HEK293T (cell line): ENCODE data around the gene MT1M.
"Not testable (repeated sequence)": the region's sequence is repeated elsewhere in the genome, so short reads cannot be mapped to it uniquely, and the experiment has no call there.

ENCODE experiments used
- CTCF ChIA-PET: fragments of 350-600 bp; formaldehyde crosslinking; extraction: SDS; loops from one replicate; lab custom pipeline; 2021; ENCODE audit warnings: antibody characterized with exemption, inconsistent platforms; lab: Yijun Ruan, JAX
- POLR2A ChIA-PET: fragments of 350-600 bp; formaldehyde crosslinking; extraction: SDS; loops from one replicate; lab custom pipeline; 2020; ENCODE audit warnings: antibody characterized with exemption, inconsistent platforms; lab: Yijun Ruan, JAX
- DNase-seq: peaks from one replicate; pipeline ENCODE4 v3.0.0; 2012; ENCODE audit warnings: mixed read lengths; ENCODE audit errors: extremely low spot score
- ARNT ChIP-seq: fragments of 450-650 bp; IDR thresholded peaks from 2 replicates; pipeline ENCODE4 v1.6.1; 2017; ENCODE audit warnings: mild to moderate bottlenecking
- BHLHE40 ChIP-seq: fragments of 450-650 bp; IDR thresholded peaks from 2 replicates; pipeline ENCODE4 v1.6.1; 2016; ENCODE audit warnings: mild to moderate bottlenecking, moderate library complexity, borderline replicate concordance
- CTBP1 ChIP-seq: fragments of 450-650 bp; IDR thresholded peaks from 2 replicates; pipeline ENCODE4 v1.6.1; 2016; ENCODE audit warnings: borderline replicate concordance
- ELF4 ChIP-seq: fragments of 450-650 bp; IDR thresholded peaks from 2 replicates; pipeline ENCODE4 v1.6.1; 2017; ENCODE audit warnings: antibody characterized with exemption
- FOXA1 ChIP-seq: fragments of 450-650 bp; IDR thresholded peaks from 2 replicates; pipeline ENCODE4 v1.6.1; 2016; ENCODE audit warnings: mild to moderate bottlenecking
- FOXK2 ChIP-seq: fragments of 450-650 bp; IDR thresholded peaks from 2 replicates; pipeline ENCODE4 v1.6.1; 2016; ENCODE audit warnings: mild to moderate bottlenecking
- FOXM1 ChIP-seq: fragments of 450-650 bp; IDR thresholded peaks from 2 replicates; pipeline ENCODE4 v1.6.1; 2017; ENCODE audit warnings: mild to moderate bottlenecking, borderline replicate concordance
- HDGF ChIP-seq: fragments of 450-650 bp; IDR thresholded peaks from 2 replicates; pipeline ENCODE4 v1.6.1; 2017; ENCODE audit warnings: antibody characterized with exemption, borderline replicate concordance
- L3MBTL2 ChIP-seq: fragments of 450-650 bp; conservative IDR thresholded peaks from 2 replicates; pipeline ENCODE4 v1.6.1; 2016; ENCODE audit warnings: mild to moderate bottlenecking
- LEF1 ChIP-seq: fragments of 450-650 bp; IDR thresholded peaks from 2 replicates; pipeline ENCODE4 v1.6.1; 2017; ENCODE audit warnings: mild to moderate bottlenecking, borderline replicate concordance
- NFRKB ChIP-seq: fragments of 450-650 bp; IDR thresholded peaks from 2 replicates; pipeline ENCODE4 v1.6.1; 2016; ENCODE audit warnings: mild to moderate bottlenecking, moderate library complexity
- SP1 ChIP-seq: fragments of 450-650 bp; IDR thresholded peaks from 2 replicates; pipeline ENCODE4 v1.6.1; 2017
- SUZ12 ChIP-seq: fragments of 450-650 bp; IDR thresholded peaks from 2 replicates; pipeline ENCODE4 v1.6.1; 2016; ENCODE audit warnings: mild to moderate bottlenecking
- TARDBP ChIP-seq: fragments of 450-650 bp; IDR thresholded peaks from 2 replicates; pipeline ENCODE4 v1.6.1; 2016
- ZNF384 ChIP-seq: fragments of 450-650 bp; IDR thresholded peaks from 2 replicates; pipeline ENCODE4 v1.6.1; 2016
- TF ChIP-seq, protein P1 (sequence below): fragments of 450-650 bp; IDR thresholded peaks from 2 replicates; pipeline ENCODE4 v1.6.1; 2016

MT1M gene

GRCh38 chr16:56632156-56632847 is at the start of gene MT1M:
Gene MT1M (plus strand): TSS chr16:56632659. CDS start chr16:56632732, 73 bp downstream.
- ChIA-PET POLR2A (no interaction called here), CTCF (no interaction called here)
- no peak for TF ChIP-seq FOXK2
- TF ChIP-seq CTBP1 = no peak
- TF ChIP-seq FOXA1 = no peak
- TF ChIP-seq TARDBP = no peak
- no peak for TF ChIP-seq L3MBTL2
- no peak for TF ChIP-seq FOXM1
- no peak for TF ChIP-seq SUZ12
- no peak for DNase-seq

DNA sequence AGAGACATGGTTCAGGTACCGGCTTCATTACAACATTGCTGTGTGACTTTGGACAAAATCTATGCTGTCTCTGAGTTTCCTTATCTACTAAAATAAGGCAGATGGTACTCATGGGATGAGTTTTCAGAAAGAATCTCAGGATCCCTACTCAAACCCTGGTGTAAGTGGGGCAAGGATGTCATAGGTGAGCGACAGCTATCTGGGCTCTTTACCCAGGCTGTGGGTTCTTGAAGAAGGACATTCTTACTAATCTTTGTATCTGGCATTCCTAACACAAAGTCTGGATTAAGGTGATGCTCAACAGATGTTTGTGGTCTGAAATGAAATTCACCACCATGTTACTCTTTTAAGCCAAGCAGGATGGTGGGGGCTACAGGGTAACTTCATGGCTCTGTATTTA is 49.5 kb upstream of the MT1M start:
- CTCF ChIA-PET, DNase-seq: not testable (repeated sequence)
- POLR2A ChIA-PET = interaction anchor here (0.7 kb wide), 1 partner anchor 132 kb away, joined by 3 read pairs; the partner anchor contains the start of genes NUDT21 and OGFOD1

DNA sequence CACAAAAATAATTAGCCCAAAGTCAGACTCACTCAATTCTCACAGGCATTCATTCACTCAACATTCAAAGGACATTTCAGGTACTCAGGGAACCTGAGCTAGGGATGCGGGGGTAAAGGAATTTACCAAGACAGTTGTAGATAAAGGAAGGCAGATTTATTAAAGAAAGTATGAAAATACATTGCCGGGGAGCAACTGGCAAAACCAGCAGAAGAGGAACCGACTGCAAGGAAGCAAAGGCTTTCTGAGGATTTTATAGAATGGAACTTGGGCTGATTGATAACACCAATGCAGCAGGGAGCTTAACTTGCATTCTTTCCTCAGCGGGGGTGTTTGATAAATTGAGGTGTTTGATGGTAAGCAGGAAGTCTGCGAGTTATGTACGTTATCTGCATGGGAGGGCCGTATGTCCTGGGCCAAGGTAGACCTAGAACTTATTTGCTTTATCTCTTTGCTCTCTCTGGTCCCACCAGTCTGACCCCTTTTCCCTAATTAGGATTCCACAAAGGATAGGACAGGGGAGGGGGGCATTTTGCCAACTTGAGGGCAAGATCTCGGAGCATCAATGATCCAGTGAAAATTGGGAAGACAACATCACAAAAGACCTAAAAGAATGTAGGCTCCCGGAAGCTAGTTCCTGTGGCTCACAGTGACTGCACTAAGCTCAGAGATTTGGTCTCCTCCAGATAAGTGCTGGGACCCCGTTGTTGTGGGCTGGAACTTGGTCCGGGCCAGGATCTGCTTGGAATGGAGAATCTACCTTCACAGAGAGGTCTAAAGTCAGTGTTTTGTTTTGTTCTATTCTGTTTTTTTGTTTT is 48.9 kb upstream of the MT1M start:
- no peak for DNase-seq
- TF ChIP-seq HDGF (no peak), SP1 (no peak), TARDBP (no peak), FOXA1 (no peak), CTBP1 (no peak), BHLHE40 (no peak), ARNT (no peak), ZNF384 (no peak), L3MBTL2 (no peak), LEF1 (no peak), ELF4 (no peak), SUZ12 (no peak), FOXK2 (no peak), NFRKB (no peak), FOXM1 (no peak)
- TF ChIP-seq, protein P1, sequence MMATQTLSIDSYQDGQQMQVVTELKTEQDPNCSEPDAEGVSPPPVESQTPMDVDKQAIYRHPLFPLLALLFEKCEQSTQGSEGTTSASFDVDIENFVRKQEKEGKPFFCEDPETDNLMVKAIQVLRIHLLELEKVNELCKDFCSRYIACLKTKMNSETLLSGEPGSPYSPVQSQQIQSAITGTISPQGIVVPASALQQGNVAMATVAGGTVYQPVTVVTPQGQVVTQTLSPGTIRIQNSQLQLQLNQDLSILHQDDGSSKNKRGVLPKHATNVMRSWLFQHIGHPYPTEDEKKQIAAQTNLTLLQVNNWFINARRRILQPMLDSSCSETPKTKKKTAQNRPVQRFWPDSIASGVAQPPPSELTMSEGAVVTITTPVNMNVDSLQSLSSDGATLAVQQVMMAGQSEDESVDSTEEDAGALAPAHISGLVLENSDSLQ = no peak
- CTCF ChIA-PET = no interaction called here
- POLR2A ChIA-PET = no interaction called here

- TF ChIP-seq ARNT (no peak), ZNF384 (no peak), FOXK2 (no peak), LEF1 (no peak), FOXM1 (no peak), L3MBTL2 (no peak), FOXA1 (no peak), SUZ12 (no peak), HDGF (no peak), TARDBP (no peak), NFRKB (no peak), BHLHE40 (no peak), SP1 (no peak), CTBP1 (no peak), ELF4 (no peak)
- TF ChIP-seq, protein P1 = no peak
- no peak for DNase-seq
- ChIA-PET POLR2A (no interaction called here), CTCF (no interaction called here)
Observed at GRCh38 chr16:56584276-56584675, 48.2 kb upstream of the MT1M start.

DNA sequence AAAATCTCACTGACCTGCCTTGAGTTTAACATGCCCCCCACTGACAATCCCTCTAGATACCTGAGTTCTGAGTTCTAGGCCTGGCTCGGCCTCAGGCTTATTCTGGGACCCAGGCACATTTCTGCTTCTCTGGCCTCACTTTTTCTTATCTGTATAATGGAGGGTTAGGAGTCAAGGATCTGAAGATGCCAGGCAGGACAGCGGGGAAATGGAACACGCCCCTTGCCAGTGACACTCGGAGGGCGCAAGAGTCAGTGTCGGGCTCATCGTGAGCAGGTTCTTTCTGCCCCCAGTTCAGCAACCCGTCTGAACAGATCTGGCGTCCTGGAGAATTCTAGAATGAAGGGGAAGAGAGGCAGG is 43.7 kb upstream of the MT1M start:
- ChIA-PET POLR2A (no interaction called here), CTCF (no interaction called here)
- TF ChIP-seq FOXK2 (no peak), FOXA1 (no peak)
- no peak for DNase-seq

GRCh38 chr16:56589141-56590039 is 43.1 kb upstream of the MT1M start, which contains the start of gene MT3:
Gene MT3 (plus strand): TSS chr16:56589528. CDS start chr16:56589591, 63 bp downstream.
- ChIA-PET CTCF (no interaction called here), POLR2A (no interaction called here)
- DNase-seq = no peak
- TF ChIP-seq TARDBP = no peak
- no peak for TF ChIP-seq SP1
- TF ChIP-seq CTBP1 = no peak
- no peak for TF ChIP-seq FOXA1
- no peak for TF ChIP-seq LEF1
- TF ChIP-seq L3MBTL2 = no peak
- no peak for TF ChIP-seq ELF4
- TF ChIP-seq ARNT = no peak
- TF ChIP-seq FOXK2 = no peak
- TF ChIP-seq, protein P1 = no peak
- no peak for TF ChIP-seq SUZ12
